Cerebellar nuclear complex (tissue), 1 donor: ENCODE measurements around the gene RTP2.

Experiments
- DNase-seq, 2 experiments: peaks; one replicate each; lab custom pipeline; 2025; lab: John Stamatoyannopoulos, UW

Gene RTP2

DNA sequence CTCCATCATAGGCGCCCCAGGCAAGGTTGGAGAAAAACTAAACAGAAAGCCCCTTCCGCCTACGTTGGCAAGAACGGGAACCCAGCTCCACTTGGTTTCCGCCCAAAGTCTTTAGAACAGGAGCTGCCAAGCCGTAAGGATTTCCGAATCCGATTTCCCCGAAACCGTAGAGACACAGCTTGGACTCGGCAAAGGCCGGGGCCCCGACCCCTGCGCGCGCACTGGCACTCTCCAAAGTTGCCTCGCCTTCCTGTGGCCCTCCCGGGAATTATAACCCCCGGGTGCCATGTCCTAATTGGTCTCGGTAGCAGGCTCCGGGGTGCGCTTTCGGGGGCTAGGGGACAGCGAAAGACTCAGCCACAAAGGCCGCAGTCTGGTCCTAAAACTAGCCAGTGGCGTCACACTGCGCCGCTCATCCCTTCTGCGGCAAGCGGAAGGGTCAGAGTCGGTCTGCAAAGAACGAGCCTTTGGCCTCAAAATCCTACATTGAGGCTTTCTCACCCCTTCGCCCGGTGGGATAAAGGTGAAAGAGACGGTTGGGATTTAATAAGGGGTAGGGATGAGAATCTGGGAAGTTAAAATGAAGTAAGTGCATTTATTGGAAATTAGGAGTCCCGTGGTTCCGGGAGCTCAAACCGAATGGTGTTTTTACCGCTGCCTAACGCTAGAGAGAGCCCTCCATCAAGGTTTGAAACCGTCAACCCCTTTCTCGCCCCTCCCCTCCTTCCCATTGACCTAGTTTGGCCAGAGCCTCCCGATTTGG, 36.2 kb upstream of the RTP2 start:
- peak in 1 of 2 experiments; percentile 86 for DNase-seq

DNA sequence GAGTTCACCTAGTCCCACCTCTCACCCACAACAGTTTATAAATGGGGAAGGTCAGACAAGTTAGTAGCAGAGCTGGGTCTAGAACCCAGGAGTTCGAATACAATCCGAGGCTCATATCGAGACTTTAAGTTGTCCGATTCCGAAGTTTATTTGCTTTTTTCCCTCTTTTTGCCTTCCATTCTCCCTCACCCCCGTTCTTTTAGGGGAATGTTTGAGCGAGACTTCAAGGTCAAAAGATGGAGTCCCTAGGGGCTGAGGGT, 35.6 kb upstream of the RTP2 start:
- no peak for DNase-seq

DNA sequence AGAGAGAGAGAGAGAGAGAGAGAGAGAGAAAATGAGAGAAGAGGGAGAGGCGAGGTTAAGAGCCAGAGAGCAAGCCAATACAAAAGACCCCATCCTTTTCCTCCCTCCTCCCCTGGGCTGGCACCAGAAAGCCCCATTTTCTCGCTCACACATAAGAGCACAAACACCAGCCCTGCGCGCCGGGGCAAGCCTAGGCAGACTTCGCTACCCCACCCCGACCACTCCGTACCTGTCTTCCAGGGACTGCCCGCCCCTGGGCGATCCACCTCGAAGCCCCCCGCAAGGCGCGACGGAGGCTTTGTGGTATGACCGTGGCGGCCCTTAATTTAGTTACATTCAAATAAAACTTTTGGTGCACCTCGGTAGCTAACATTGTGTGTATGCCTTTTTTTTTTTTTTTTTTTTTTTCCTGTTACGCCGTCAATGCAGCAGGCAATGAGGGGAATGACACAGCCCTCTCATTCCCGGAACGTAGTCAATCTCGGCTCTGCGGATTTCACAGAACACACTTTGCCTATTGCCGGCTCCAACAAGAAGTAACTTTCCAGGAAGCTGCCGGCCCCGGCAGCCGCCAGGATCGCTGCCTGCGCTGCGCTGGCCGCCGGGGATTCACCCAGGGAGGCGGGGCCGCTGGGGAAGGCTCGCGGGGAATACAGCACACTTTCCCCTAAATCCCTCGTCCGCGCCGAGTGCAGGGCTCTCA, 35.2 kb upstream of the RTP2 start:
- DNase-seq = no peak

DNA sequence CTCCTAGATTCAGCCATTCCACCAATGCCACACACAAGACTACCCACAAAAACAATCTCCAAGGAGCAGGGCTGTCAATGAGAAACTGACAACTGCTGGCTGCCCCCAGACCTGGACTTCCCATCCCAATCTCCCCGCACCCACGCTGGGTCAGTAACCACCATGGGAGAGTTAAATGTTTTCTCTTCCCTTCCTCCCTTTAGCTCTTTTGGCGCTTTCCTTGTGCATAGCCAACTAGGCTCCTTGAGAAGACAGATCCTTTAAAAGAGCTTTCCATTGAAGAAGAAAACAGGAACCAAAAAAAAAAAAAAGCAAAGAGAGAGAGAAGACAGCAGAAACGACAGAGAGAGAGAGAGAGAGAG, 34.6 kb upstream of the RTP2 start:
- DNase-seq = no peak

DNA sequence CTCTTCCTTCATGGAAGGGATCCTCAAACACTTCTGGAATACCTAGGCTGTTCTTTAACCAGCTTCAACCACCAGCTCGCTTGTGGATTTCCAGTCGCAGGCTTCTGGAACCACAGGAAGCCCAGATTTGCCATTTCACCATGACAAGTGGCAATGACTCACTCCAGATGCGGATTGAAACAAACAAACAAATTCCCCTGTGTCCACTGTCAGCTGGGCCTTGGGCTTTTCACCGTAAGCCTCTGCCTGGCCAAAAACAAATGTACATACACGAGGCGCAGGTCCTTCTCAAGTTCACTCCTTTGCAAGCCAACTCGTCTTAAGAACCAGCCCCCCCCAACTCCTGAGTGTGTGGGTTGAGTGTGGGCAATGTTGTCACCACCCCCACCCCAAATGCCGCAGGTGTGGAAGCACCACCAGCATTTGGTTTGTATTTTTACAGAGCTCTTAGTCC, 34.1 kb upstream of the RTP2 start:
- no peak for DNase-seq

DNA sequence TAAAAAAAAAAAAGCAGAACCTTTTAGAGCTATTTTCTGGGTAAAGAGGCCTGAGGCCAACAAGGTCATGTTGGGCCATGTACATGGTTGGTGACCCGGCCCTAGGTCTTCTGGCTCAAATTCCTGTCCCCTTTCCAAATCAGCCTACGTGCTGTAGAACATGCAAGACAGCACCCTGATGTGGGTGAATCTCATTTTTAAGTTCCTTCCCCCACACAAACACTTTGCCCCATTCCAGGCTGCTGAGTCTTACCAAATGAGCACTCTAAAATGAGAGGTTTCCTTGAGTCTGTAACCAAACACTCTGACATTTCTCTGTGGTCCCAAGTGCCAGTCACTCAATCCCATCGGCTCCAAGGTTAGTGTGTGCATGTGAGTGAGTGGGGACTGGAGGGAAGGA, 33.5 kb upstream of the RTP2 start:
- no peak for DNase-seq

DNA sequence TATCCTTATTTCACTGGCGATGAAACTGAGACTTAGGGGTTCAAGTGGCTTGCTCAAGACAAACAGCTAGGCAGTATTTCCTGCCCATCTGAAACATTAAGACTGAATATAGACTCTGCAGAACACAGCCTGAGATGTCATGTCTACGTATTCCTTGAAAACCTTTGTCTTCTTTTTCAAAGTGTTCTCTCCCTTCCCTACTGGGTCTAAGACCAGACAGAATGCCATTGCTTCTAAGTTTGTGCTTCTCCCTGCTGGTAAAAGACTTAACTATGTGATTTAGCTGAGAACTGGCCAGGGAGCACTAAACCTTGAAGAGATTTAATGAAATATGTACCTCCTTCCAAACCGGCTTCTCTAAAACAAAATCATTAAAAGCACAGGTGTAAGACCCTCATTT, 33.0 kb upstream of the RTP2 start:
- DNase-seq = no peak

DNA sequence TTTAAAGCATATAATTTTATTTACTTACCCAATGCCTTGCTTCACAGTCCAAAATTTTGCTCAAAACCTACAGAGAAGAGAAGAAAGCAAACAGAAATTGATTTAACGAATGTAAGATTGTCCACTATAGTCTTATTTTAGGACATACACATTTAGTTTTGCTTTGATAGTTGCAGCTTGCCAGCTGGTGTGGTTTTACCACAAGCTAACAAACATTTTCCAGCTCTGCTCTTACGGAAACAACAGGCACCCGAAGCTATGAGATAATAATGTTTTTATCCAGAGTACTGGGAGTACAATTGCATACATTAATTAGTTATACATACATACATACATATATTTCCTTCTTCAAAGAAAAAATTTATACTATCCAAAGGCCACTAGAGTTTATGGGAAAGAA, 32.5 kb upstream of the RTP2 start:
- no peak for DNase-seq

DNA sequence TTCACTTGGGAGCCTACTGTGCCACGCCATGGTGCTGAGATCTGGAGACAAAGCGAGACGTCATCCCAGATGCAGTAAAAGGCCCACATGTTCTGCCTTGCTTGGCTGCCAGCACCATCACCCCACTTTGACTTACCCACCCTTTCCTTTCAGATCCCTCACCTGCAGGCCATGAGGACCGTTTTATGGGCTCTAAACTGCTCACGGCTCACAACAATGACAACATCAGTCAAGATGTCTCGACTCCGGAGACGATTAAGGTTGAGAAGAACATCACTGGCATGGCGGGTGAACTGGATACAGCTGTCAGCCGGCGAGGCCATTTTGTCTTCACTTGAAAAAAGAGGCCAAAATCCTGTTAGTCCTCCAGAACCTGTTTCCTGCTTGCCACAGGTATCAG, 31.0 kb upstream of the RTP2 start:
- no peak for DNase-seq

DNA sequence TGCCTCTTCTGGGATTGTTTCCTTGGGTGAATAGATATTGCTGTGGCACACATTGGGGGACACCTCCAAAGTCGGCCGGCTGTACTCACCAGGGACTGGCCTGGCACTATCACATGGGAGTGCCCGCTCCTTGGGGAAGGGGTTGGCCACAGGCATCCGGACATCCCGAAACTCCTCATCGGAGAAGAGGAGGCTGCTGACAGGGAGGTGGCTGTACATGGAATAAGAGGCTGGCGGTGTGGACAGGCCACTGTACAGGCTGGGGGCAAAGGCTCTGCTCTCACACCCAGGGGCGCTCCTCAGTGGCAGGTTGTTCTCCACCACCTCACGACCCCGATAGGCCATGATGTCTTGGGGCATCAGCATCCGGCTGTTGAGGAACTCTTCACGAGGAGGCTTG, 27.2 kb upstream of the RTP2 start:
- DNase-seq = no peak

DNA sequence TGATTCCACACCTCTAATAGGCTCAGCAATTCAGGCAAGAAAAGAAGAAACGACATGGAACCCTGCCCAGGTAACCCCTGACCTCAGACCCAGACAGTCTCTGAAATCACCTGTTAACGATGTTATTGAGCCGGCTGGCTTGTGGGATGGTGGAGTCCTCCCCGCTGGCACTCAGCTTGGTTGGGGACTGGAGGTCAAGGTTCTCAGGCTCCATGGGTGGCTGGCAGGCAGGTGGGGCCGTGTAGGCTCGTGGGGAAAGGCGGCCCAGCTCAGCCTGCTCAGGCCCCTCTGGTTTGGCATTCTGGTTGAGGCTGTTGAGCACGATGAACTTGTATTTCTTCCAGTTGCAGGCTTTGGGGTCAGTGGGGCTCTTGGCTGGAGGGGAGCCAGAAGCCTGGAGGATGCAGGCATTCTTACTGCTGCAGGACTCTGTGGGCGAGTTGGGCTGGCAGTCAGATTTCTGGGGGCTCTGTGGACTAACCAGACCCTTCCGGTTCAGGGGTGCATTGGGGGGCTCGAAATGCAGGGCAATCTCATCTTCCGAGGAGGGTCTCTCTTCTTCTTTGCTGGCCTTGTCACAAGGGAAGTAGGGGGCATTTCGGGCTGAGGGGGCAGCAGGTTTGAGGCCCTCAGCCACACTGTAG, 26.7 kb upstream of the RTP2 start:
- no peak for DNase-seq

DNA sequence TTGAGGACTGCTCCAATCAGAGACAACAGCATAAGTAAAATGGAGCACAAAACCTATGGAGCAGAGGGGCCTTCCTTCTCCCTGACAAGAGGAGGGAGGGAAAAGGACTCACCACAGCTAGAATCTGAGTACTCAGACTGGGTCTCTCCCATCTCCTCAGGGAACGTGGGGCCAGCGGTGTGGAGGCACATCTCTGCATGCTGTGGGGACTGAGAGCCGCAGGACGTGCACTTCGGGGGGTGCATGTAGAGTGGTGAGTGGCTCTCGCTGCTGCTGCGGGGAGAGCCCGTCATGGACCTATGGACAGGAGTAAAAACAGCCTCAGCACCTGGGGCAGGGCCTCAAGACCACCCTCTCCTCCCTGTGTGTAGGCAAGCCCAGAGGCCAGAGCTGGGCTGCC, 25.9 kb upstream of the RTP2 start:
- no peak for DNase-seq

DNA sequence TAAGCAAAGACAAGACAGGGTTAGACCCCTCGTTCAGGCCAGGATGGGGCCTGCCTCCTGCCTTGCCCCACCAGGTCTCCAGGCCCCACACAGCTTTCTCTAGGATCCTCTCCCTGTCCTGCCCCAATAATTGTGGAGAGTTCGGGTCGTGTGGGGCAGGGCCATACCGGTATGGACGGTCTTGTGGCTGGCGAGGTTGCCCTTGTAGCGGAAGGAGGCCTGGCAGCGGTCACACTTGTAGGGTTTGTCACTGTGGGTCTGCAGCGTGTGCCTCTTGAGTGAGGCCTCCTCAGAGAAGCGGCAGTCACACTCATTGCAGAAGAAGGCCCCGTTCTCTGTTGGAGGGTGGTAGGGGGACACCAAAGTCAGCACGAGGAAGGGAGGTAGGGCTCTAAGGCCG, 24.2 kb upstream of the RTP2 start:
- no peak for DNase-seq

DNA sequence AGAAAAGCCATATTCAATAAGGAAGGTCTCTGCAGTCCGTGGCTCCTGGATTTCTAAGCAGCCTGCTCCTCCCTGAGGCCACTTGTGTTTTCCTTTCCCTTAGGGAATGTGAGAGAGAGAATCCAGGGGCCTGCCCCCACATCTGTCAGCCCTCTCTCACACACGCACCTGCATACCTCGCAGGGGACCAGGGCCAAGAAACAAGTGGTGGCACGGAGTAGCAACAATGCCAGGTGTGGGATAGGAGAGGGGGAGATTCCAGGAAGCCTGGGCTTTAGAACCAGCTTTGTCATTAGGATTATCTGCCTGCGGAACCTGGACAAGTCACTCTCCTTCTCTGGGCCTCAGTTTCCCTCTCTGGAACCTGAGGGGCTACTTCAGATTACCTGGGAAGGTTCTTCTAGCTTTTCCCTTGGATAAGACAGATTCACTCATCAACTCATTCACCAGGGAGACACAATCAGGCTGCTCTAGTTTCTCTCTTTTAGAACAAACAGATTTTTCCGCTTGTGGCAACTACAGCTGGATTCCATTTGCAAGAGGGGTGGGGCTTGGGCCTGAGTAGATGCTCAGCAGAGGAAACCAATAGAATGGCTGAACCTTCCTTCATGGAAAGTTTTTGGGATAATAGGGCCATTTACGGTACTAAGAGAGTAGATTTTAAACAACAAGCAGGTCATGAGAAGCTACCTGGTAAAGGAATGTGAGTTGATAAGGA, 23.5 kb upstream of the RTP2 start:
- DNase-seq = no peak

DNA sequence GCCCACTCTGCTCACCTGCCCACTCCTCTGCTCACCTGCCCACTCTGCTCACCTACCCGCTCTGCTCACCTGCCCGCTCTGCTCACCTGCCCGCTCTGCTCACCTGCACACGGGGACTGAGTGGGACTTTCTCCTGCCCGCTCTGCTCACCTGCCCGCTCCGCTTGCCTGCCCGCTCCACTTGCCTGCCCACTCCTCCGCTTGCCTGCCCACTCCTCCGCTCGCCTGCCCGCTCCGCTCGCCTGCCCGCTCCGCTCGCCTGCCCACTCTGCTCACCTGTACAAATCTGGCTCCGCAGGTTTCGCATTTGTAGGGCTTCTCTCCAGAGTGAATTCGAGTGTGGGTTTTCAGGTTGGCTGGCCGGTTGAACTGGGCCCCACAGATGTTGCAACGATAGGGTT, 22.9 kb upstream of the RTP2 start:
- no peak for DNase-seq

DNA sequence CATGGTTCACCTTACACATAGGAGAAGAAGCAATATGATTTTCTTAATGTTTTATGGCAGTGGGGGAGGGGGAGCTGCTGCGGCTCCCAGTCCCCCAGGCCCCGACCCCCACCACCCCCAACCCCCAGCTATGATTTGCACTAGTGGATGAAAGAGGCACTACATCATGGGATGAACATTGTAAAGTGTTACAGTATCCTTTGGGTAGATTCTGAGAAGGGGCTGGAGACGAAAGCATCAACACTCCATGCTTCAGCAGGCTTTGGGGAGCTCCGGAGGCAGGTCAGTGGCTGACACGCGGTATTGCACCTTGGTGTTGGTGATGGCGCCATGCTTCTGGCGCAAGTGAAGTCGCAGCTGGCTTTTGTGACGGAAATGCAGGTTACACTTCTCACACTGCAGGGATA, 19.9 kb upstream of the RTP2 start:
- DNase-seq = no peak

DNA sequence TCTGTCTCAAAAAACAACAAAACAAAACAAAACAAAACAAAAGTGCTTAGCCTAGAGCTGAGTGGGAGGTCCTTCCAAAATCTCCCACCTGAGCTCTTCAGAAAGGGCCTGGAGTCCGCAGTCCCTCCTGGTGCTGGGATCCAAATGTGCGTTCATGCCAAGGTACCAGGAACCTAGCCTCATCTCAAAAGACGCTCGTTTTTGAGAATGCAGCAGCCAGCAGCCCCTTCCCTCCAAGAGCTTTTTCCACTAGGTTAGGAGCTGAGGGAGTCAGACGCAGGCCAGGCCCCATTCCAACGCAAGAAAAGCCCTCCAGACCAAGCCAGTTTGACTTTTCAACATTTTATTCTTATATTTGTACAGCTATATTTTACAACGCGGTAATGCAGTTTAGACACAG, 18.7 kb upstream of the RTP2 start:
- no peak for DNase-seq

DNA sequence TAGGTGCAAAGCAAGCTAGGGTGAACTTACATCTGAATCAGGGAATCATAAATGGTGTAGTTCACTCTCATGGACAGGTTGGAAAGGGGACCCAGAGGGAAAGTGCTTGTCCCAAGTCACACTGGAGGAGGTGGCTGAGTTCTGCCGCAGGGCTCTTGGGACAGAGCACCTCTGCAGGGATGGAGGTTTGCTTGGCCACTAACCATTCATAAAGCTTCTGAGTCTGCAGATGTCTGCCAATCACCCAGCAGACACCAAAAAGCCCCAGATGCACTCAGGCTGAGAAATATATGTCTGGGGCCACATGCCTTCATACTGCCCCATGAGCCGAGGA, 17.9 kb upstream of the RTP2 start:
- no peak for DNase-seq

DNA sequence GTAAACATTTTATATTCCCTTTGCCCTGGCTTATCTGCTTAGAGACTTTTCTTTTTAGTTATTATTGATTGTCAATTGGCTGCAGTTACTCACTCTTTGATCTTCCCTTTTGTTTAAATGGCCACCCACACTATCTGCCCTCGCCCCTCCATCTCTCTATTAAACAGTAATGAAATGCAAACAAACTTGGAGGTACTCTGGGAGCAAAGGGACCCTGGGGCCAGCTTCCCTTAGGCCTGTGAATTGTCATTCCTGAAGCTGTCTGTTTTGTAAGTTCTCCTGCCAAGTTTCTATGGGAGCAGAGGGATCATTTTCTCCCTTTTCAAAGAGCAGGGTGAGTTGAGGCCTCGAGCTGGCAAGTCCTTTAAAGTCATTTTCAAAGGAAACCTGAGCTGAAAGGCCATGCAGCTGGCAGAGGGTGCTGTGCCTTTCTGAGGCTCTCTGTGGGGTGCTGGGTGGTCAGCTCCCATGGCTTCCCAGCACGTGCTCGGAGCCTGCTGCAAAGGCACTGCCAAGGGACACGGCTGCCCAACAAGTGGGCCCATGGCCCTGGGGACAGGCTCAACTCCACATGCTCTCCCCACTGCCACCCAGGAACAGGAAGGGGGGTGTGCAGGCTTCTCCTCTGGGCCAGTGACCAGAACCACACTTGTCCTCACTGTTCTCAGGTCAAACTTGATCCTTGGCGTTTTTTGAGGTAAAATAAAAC, 17.4 kb upstream of the RTP2 start:
- DNase-seq = no peak

DNA sequence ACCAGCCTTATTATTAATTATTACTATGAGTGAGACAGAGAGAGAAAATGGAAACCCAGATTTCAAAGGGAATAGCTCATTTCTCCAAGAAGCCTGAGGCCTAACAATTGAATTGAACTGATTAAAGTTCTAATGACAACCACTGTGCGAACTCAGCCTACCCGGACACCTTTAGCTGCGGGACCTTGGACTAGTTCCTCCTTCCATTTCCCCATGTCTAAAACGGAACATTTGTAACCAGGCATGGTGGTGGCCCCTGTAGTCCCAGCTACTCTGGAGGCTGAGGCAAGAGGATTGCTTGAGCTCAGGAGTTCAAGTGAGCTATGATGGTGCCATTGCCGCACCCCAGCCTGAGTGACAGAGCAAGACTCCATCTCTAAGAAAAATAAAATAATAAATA, 16.4 kb upstream of the RTP2 start:
- DNase-seq = no peak

DNA sequence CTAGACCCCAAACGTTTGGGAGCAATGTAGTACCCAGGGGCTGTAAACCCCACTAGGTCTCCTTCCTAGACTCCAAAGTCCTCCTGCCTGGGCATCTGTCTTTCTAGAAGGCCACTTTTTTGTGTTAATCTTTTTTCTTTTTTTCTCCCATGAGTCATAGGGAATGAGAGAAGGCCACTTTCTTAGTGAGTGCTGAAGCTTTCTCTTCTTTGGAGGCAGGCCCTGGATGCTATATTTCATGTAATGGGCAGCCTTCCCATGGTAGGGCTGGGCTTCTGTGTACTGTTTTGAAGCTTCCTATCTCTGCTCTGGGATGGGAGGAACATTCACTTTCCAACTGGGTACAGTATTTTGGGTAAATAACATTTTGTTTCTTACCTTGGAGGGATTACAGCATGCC, 15.2 kb upstream of the RTP2 start:
- no peak for DNase-seq

DNA sequence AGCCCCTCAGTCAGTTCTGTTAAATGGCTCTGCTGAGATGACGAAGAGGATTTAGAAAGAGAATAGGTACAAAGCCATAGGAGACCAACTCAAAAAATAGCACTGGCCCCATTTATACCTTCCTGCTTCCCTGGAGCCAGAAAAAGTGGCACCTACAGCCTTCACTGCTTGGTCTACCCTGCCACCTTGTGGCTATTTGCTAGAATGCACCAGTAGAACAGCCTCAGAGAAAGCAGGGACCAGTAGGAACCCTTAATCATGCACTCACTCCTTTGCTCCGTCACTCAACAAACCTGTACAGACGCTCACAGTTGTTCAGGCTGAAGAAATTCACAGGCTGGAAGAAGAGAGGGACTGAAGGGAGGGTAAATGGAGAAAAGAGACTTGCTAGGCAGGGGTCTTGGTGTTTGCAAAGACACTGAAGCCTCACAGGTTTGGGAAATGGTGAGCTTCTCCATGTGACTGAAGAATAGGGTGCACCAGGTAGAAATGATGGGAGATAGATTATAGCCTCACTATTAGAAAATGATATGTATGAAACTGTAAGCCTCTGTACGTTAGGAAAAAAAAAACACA, 12.1 kb upstream of the RTP2 start:
- DNase-seq = peak; percentile 4 to 75
